NCI-H2081 (cell line): ENCODE measurements around the gene LEPR.
"Not testable (repeated sequence)": the region's sequence is repeated elsewhere in the genome, so short reads cannot be mapped to it uniquely, and the experiment has no call there.

ENCODE experiments used
- DNase-seq, 2 experiments: peaks; one replicate each; lab custom pipeline; 2025; lab: John Stamatoyannopoulos, UW

The LEPR gene

DNA sequence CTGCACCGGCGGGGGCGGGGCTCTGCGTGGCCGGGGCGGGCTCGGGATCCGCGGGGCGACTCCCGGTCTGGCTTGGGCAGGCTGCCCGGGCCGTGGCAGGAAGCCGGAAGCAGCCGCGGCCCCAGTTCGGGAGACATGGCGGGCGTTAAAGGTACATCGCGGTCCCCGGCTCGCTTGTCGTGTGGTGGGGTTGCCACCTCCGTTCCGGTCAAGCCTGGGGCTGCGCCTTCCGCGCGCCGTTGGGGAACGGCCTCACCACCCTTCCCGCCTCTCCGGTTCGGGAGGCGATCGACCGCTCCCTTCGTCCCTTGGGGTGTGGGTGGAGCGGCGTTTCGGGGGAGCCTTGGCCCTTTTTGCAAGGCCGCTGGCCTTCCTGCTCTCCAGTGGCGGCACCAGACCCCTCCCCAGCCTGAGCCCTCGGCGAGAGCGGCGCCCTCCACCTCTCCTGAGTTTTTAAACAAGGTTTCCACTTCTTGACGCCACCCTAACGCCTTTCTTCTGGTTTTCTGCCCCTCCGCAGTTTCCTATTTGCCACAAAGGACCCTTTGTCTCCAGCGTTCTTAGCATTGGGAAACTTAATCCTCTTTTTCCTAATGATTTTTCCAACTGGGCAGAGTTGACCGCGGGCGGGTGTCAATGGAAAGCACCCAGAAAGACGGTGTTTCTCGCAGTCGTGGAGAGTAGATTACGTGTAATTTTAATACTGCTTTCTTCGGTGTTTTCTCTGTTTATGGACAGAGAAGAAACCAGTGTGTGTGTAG, at the start of gene LEPR, which contains the start of gene LEPROT:
TSS of gene LEPR (plus strand) at position 79 of the 761 bp plus-strand sequence. CDS start 144,898 bp downstream, outside the sequence.
TSS of gene LEPROT (plus strand) at position 79 of the 761 bp plus-strand sequence. CDS start at position 136, 57 bp downstream.
- DNase-seq, result peak; percentile 93 to 97

GRCh38 chr1:65371544-65371943, 48.9 kb upstream of the LEPR start:
- no peak for DNase-seq

DNA sequence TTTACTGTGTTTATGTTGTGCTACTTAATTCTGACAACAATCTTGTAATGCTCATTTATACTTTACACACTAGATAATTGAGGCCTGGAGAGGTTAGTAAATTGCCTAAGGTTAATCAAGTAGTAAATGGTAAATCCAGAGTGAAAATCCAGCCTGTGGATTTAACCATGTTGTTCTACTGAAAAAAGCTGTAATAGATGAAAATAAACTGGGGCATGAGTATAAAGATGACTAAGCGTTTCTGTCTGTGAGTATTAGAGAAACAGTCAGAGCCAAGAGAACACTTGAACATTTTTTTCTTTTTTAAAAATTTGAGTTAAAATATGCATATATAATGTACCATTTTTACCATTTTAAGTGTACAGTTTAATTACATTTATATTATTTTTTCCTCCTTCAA, 47.9 kb upstream of the LEPR start:
- DNase-seq, result no peak

GRCh38 chr1:65377496-65378246, 42.8 kb upstream of the LEPR start:
- no peak for DNase-seq

GRCh38 chr1:65378247-65378946, 42.1 kb upstream of the LEPR start:
- DNase-seq, result no peak

- not testable (repeated sequence) for DNase-seq
Measured at GRCh38 chr1:65384426-65384825, 36.0 kb upstream of the LEPR start.

- no peak for DNase-seq
Measured at GRCh38 chr1:65386439-65386838, 34.0 kb upstream of the LEPR start.

DNA sequence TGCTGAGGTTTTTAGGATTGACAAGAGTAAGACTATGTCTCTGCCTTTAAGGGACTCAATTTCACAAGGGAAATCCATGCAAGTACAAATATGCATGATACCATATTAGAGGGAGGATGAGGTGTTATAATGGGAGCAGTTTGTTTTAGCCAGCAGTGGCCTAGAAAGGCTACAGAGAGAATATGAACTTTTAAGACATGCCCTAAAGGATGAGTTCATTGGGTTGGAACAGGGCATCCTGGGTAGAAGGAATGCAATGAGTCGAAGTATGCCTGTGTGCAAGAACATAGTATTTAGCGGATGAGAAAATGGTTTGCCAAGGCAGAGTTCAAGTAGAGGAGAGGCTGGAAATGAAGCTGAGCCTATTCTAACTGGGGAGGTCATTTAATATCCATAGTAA, 32.6 kb upstream of the LEPR start:
- no peak for DNase-seq

DNA sequence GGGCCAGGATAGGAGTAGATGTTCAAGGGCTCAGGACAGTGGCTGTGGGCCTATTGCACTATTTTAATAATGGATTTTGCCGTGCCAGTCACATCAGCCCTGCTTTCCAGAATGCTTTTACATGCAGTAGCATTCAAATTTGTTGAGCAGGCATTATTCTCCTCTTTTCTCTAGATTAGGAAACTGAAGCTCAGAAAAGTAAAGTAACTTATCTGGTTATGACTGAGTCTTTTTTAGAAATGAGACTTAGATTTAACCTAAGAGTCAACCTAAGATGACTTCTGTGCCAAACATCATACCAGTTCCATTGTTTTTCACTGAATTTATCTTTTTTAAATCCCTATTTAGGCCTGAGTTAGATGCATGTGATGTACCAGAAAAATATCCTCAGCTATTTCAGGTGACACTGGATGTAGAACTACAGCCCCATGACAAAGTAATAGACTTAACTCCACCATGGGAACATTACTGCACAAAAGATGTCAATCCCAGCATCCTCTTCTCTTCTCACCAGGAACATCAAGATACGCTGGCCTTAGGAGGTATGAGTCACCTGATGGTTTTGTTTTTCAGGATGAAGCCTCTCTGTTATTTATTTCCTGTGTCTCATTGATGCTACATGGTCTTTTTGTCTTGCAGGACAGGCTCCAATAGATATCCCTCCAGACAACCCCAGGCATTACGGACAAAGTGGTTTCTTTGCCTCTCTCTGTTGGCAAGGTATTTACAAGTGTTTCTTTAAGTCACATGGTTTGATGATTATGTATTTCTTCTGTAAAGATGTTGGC, 31.4 kb upstream of the LEPR start:
- no peak for DNase-seq

GRCh38 chr1:65392497-65392896, 28.0 kb upstream of the LEPR start:
- no peak for DNase-seq

GRCh38 chr1:65393347-65393746, 27.1 kb upstream of the LEPR start:
- no peak for DNase-seq

GRCh38 chr1:65393928-65394327, 26.5 kb upstream of the LEPR start:
- no peak for DNase-seq

GRCh38 chr1:65395887-65396612, 24.4 kb upstream of the LEPR start:
- no peak for DNase-seq

DNA sequence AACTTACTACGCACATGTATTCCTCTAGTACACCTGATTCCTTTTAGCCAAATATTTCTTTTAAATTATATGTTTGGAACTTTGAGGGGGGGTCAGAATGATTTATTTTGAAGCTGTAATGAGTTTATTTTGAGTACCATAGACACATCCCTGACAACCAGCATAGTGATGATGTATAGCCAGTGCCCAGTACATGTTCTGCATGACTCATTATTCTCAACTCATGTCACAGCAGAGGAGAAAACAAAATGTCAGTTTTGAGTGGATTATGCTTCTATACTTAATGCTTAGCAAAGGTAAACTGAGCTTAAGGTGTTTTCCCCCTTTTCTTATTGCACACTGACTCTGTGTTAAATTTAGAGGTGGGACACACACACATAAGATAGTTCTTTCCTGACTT, 22.4 kb upstream of the LEPR start:
- no peak for DNase-seq

DNA sequence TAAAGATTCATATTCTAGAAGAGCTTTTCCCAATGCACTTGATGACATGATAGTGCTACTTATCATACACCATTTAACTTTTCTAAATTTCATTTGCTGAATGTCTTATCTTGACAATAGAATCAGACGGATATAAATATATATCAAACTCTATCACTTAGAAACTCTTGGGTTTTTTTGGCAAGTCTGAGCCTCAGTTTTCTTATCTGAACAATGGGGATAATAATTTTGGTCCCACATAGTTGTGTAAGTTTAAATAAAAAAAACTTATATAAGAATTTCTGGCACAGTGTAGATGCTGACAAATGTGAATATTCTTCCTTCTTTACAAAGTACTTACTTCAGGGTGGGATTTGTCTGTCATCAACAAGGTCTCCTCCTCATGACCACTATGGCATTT, 21.5 kb upstream of the LEPR start:
- no peak for DNase-seq

- DNase-seq, result no peak
Measured at GRCh38 chr1:65401612-65402011, 18.9 kb upstream of the LEPR start.

DNA sequence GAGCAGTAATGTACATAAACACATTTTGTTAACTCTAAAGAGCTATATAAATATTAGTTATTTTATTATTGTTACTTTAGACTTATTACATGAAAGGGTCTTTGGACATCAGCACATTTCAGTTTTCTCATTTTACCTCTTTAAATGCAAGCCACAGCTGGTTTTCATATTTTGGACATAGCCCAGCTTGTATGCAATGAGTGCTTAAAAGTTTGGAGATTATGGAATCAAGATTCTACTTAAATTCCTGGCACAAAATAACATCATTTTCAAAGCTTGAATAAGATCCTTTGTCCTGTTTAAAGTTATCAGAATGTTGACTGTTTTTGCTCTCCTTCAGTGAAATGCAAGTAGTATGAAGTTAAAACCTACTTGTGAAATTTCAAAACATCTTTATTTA, 15.5 kb upstream of the LEPR start:
- no peak for DNase-seq

- DNase-seq, result no peak
Measured at GRCh38 chr1:65407877-65408276, 12.6 kb upstream of the LEPR start.

- DNase-seq, result no peak
Measured at GRCh38 chr1:65409314-65409713, 11.2 kb upstream of the LEPR start.

DNA sequence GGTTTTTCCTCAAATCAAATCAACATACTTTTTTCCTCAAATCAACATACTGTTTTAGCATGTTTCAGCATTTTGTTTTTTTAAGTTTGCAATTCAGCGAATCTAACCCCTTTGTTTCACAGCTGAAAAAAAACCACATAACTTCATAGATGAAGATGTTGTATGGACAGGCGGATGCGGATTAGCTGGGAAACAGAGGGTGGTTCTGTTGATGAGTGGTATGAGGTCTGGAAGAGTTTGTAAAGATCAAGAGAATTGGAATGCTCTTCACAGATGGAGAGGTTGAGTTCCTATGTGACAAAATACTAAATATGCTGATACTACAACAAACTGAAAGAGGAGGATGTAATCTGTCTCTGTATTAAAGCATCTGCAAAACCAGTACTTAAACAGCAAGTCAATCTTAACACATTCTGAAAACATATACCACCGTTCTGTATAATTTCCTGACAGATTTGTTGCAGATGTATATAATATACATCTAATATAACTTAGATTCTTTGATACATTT, 10.6 kb upstream of the LEPR start:
- no peak for DNase-seq
